ENCODE results near the gene CCDC33.
A peak's percentile ranks its signal among the peaks of the same experiment; 100 is the strongest.

The CCDC33 gene

GRCh38 chr15:74374648-74375302 lies 138.6 kb downstream of the CCDC33 start:
- no peak for ATAC-seq

GRCh38 chr15:74375303-74375693 lies 139.2 kb downstream of the CCDC33 start:
- ATAC-seq = peak; percentile 66
- TF ChIP-seq ZFP30 (CRISPR knock-in tag; IDR thresholded peaks at IDR 0.05) (no peak), SNAI2 (CRISPR knock-in tag; IDR thresholded peaks at IDR 0.05) (no peak), ARNTL (CRISPR knock-in tag; IDR thresholded peaks at IDR 0.05; ENCODE audit: borderline replicate concordance, low read depth) (no peak), CSDC2 (CRISPR knock-in tag; IDR thresholded peaks at IDR 0.05) (no peak), CREB5 (CRISPR knock-in tag; IDR thresholded peaks at IDR 0.05; ENCODE audit: low read depth) (no peak), BACH2 (CRISPR knock-in tag; IDR thresholded peaks at IDR 0.05; ENCODE audit: borderline replicate concordance) (no peak), PPARA (CRISPR knock-in tag; IDR thresholded peaks at IDR 0.05; ENCODE audit: borderline replicate concordance) (no peak), TOX (CRISPR knock-in tag; IDR thresholded peaks at IDR 0.05; ENCODE audit: borderline replicate concordance) (no peak), TSHZ2 (CRISPR knock-in tag; IDR thresholded peaks at IDR 0.05) (no peak), ZNF70 (CRISPR knock-in tag; IDR thresholded peaks at IDR 0.05) (no peak), PATZ1 (CRISPR knock-in tag; IDR thresholded peaks at IDR 0.05; ENCODE audit: borderline replicate concordance) (no peak), GLIS3 (CRISPR knock-in tag; IDR thresholded peaks at IDR 0.05) (no peak), RARB (CRISPR knock-in tag; IDR thresholded peaks at IDR 0.05) (no peak), ZNF8 (CRISPR knock-in tag; IDR thresholded peaks at IDR 0.05) (no peak)

More at GRCh38 chr15:74374648-74375302, 138.6 kb downstream of the CCDC33 start:
- TF ChIP-seq ZNF565 (CRISPR knock-in tag; conservative IDR thresholded peaks at IDR 0.05; ENCODE audit: low read depth) (no peak), TCF4 (CRISPR knock-in tag; IDR thresholded peaks at IDR 0.05; ENCODE audit: borderline replicate concordance) (no peak), PATZ1 (CRISPR knock-in tag; IDR thresholded peaks at IDR 0.05; ENCODE audit: borderline replicate concordance) (no peak), RARB (CRISPR knock-in tag; IDR thresholded peaks at IDR 0.05) (no peak), CSDC2 (CRISPR knock-in tag; IDR thresholded peaks at IDR 0.05) (no peak)

GRCh38 chr15:74376226-74376625 lies 140.1 kb downstream of the CCDC33 start:
- TF ChIP-seq TOX (CRISPR knock-in tag; IDR thresholded peaks at IDR 0.05; ENCODE audit: borderline replicate concordance) (no peak), BACH2 (CRISPR knock-in tag; IDR thresholded peaks at IDR 0.05; ENCODE audit: borderline replicate concordance) (no peak)
- no peak for ATAC-seq

GRCh38 chr15:74376825-74377581 lies 140.9 kb downstream of the CCDC33 start:
- no peak for ATAC-seq
- TF ChIP-seq OSR1 (CRISPR knock-in tag; IDR thresholded peaks at IDR 0.05) (no peak), ARNTL (CRISPR knock-in tag; IDR thresholded peaks at IDR 0.05; ENCODE audit: borderline replicate concordance, low read depth) (no peak), CSRNP3 (CRISPR knock-in tag; IDR thresholded peaks at IDR 0.05) (no peak), ZC3H10 (CRISPR knock-in tag; IDR thresholded peaks at IDR 0.05) (no peak), TCF4 (CRISPR knock-in tag; IDR thresholded peaks at IDR 0.05; ENCODE audit: borderline replicate concordance) (no peak), ZFP3 (CRISPR knock-in tag; IDR thresholded peaks at IDR 0.05) (no peak), PATZ1 (CRISPR knock-in tag; IDR thresholded peaks at IDR 0.05; ENCODE audit: borderline replicate concordance) (no peak), CREB5 (CRISPR knock-in tag; IDR thresholded peaks at IDR 0.05; ENCODE audit: low read depth) (no peak), ISL1 (CRISPR knock-in tag; IDR thresholded peaks at IDR 0.05) (no peak), ESRRG (CRISPR knock-in tag; IDR thresholded peaks at IDR 0.05) (no peak), ZNF70 (CRISPR knock-in tag; IDR thresholded peaks at IDR 0.05) (no peak), BACH2 (CRISPR knock-in tag; IDR thresholded peaks at IDR 0.05; ENCODE audit: borderline replicate concordance) (no peak)

All from SK-N-SH treated with all-trans-retinoic acid at 6 μM for 48 hours (cell line).